ENCODE data around the gene LINGO3.

GRCh38 chr19:2268480-2268830, 39.5 kb downstream of the LINGO3 start:
- TF ChIP-seq POLR2A (IDR thresholded peaks at IDR 0.05) (no peak), POLR2AphosphoS5 (IDR thresholded peaks at IDR 0.05) (no peak)
- TF ChIP-seq, protein P1, sequence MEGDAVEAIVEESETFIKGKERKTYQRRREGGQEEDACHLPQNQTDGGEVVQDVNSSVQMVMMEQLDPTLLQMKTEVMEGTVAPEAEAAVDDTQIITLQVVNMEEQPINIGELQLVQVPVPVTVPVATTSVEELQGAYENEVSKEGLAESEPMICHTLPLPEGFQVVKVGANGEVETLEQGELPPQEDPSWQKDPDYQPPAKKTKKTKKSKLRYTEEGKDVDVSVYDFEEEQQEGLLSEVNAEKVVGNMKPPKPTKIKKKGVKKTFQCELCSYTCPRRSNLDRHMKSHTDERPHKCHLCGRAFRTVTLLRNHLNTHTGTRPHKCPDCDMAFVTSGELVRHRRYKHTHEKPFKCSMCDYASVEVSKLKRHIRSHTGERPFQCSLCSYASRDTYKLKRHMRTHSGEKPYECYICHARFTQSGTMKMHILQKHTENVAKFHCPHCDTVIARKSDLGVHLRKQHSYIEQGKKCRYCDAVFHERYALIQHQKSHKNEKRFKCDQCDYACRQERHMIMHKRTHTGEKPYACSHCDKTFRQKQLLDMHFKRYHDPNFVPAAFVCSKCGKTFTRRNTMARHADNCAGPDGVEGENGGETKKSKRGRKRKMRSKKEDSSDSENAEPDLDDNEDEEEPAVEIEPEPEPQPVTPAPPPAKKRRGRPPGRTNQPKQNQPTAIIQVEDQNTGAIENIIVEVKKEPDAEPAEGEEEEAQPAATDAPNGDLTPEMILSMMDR (IDR thresholded peaks at IDR 0.05 in 8 of 11, conservative IDR thresholded peaks at IDR 0.05 in 3 of 11): no peak

All from spleen (tissue), 7 donors.